Dedifferentiated amniotic fluid mesenchymal stem cell (primary cell): ENCODE data around the gene C5.
"Not testable (repeated sequence)": the region's sequence is repeated elsewhere in the genome, so short reads cannot be mapped to it uniquely, and the experiment has no call there.

Experiments
- DNase-seq: peaks from one replicate; pipeline ENCODE4 v3.0.0-alpha.2; 2016; ENCODE audit errors: extremely low spot score

C5 gene

GRCh38 chr9:121050128-121050988, at the start of gene C5:
TSS of gene C5 (minus strand) at chr9:121050275. CDS start at chr9:121050246, 29 bp downstream.
- DNase-seq: no peak

- DNase-seq: no peak
These were observed 48.6 kb upstream of the C5 start for GRCh38 chr9:121098567-121099198.

DNA sequence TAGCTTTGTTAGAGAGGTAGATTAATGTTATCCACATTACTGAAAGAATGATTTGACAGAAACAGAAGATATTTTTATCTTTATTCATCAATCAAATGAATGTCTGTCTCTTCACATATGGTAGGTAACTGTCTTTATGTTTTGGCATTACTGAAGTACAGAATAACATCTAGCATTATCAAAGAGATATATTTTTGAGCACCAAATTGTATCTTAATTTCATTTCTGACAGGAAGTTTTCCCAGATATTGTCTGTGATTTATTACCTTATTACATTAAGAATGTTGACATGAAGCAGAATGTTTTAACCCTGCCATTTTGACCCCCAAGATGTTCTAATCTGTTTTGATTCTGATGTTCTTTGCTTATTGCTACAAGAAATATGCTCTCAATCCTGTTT, 45.0 kb upstream of the C5 start:
- no peak for DNase-seq

GRCh38 chr9:121090743-121091142, 40.7 kb upstream of the C5 start:
- not testable (repeated sequence) for DNase-seq

DNA sequence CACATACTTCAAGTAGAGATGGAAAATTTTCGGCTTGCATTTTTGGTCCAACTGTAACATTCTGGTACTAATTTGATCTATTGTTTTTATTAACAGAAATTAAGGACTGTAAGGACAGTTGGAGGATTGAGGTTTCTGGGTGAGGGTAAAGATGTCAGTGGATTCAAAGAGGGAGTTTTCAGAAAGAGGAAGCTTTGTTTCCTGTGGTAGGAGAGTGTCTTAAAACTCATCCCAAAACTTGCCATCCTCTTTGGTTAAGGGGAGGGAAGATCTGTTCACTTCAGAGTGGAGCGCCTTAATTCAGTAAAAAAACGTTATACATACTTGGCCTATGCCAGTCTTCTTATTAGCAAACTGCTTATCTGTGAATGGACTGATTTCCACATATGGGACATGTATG, 38.5 kb upstream of the C5 start:
- DNase-seq: no peak

DNA sequence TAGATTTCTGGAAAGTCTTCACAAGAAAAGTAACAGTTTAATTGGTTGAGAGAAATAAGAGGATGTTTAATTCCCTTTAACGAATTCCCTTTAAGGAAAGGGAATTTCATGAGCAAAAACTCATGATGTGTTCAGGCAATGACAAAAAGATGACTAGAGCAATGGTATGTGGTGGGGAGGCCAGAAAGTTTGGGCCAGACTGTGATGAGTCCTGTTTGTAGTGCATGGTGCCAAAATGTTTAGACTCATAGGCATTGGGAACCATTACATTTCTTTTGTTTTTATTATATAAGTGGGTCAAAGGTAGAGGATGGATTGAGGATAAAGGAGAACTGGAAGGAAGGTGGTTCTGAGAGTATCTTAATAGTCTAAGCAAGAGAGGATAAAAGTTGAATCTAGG, 35.6 kb upstream of the C5 start:
- no peak for DNase-seq

GRCh38 chr9:121082075-121082474, 32.0 kb upstream of the C5 start:
- DNase-seq: no peak

GRCh38 chr9:121075251-121076036, 25.4 kb upstream of the C5 start:
- no peak for DNase-seq

- peak; percentile 79 for DNase-seq
These were observed 24.5 kb upstream of the C5 start, which contains the start of gene CNTRL for GRCh38 chr9:121074370-121075250. TSS of gene CNTRL (plus strand) at chr9:121074955. CDS start at chr9:121088327, 13,372 bp downstream.

DNA sequence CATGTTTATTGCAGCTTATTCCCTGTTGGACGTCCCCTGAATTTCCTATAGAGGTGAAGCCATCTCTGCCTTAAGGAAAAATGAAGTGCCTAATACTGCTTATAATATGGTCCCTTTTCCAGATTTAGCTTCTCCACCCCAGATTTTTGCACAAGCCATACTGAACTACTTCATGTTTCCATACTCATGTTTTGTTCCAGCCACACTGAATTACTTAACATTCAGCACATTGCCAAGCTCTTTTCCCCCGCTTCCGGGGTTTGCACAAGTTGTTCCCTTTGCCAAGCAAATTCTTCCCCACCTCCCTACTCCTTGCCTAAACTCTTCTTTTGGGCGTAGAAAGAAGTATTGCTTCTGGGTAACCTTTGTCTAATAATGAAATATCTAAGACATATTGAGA, 23.0 kb upstream of the C5 start:
- no peak for DNase-seq

DNA sequence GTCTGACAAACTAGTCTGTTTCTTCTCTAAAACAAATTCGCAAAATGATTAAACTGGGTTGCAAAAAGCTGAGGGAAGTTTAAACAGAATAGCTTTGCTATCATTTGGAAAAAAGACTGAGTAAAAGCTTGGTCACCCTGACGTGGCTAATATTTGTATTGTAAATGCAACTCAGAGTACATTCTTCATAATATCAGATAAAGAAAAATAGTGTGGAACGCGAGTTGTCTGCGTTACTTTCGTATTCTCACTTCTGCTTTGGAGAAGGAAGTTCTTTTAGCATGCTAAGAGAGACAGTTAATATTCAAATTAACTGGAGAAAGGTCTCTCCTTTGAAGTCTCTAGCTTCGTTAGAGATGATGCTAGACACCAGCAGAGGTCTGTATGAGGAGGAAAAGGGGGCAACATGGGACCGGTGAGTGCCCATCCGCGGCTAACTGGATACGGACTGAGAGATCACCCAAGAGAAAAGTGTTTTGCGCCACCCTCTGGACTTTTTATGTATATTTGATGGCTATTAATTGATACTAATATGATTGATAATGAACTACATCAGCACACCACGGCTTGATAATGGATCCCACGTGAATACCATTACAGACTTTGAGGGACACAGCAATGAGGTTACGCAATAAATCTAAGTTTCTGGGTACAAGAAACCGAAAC, 21.8 kb upstream of the C5 start:
- no peak for DNase-seq

DNA sequence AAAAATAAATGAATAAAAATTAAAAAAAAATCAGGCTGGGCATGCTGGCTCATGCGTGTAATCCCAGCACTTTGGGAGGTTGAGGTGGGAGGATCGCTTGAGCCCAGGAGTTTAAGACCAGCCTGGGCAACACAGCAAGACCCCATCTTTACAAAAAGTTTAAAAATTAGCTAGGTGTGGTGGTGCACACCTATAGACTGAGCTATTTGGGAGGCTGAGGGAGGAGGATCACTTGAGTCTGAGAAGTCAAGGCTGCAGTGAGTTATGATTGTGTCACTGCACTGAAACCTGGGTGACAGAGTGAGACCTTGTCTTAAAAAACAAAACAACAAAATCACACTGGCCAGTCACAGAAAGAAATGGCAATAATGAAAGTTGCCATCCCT, 21.3 kb upstream of the C5 start:
- DNase-seq: no peak

- no peak for DNase-seq
These were observed 19.3 kb upstream of the C5 start for GRCh38 chr9:121069396-121069795.

DNA sequence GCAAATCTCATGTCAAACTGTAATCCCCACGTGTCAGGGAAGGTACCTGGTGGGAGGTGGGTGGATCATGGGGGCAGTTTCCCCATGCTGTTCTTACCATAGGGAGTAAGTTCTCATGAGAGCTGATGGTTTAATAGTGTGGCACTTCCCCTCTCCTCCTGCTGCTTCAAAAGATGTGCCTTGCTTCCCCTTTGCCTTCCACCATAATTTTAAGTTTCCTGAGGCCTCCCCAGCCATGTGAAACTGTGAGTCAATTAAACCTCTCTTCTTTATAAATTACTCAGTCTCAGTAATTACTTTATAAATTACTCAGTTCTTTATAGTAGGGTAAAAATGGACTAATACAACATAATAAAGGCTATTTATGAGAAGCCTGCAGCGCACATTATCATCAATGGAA, 17.6 kb upstream of the C5 start:
- DNase-seq: no peak

DNA sequence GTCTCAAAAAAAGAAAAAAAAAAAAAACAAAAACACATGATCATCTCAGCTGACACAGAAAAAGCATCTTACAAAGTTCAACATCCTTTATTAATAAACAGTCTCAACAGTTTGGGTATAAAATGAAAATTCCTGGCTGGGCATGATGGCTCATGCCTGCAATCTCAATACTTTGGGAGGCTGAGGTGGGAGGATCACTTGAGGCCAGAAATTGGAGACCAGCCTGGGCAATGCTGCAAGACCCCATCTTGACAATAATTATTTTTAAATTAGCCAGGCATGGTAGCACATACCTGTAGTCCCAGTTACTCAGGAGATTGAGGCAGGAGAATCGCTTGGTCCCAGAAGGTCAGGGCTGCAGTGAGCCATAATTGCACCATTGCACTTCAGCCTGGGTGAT, 16.8 kb upstream of the C5 start:
- DNase-seq: no peak

GRCh38 chr9:121059998-121060636, 10.0 kb upstream of the C5 start:
- DNase-seq: peak; percentile 71

DNA sequence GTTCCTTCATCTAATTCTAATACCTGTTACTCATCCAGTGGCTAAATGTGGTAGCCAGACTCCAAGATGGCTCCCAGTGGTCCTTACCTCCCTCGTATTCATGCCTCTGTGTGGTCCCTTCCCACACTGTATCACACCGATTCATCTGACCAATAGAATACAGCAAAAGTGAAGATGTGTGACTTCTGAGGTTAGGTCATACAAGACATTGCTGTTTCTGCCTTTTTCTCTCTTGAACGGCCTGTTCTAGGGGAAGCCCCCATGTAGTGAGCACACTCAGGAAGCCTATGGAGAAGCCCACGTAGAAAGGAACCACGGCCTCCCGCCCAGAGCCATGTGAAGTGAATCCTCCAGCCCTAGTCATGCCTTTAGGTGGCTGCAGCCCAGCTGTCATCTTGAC, 9.4 kb upstream of the C5 start:
- no peak for DNase-seq

DNA sequence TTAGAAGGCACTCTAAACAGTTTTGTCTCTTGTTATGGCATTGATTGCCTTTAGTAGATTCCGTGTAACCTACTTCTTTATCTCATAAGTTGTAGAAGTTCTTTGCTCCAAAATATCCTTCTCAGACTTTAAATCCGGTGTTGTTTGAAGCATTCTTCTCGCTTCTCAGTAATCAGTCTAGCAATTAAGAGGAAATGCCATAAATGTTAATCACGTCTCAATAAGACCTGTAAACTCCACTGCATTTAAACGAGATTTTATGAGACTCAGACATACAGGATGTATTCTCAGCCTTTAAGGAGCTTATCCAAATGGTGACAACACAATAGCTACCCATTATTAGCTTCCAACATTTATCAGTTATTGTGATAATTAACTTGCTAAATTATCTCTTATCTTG, 7.7 kb upstream of the C5 start:
- DNase-seq: no peak

GRCh38 chr9:121055642-121056143, 5.6 kb upstream of the C5 start:
- DNase-seq: no peak

- no peak for DNase-seq
These were observed 3.5 kb upstream of the C5 start for GRCh38 chr9:121053544-121053943.
